GM12878 (cell line): ENCODE results near the gene UBALD2. TPM values are rescaled to one million over a fixed set of nuclear protein-coding genes. Genes with fewer than 3 reads are reported as not detected.

Experiments
- ATAC-seq: fragments of 200-7000 bp; cut with Tn5 transposase; 3 replicates; pipeline ENCODE4 v1.9.1; 2020; ENCODE audit warnings: mild to moderate bottlenecking, moderate library complexity
- BruUV-seq: library from RNA; stranded (reverse); fragments of 400-500 nt; replicated peaks from 2 replicates; lab custom pipeline; 2021; lab: Mats Ljungman, UMichigan
- CTCF ChIA-PET: fragments of 300-600 bp; sonication (Branson Sonifier 250); formaldehyde crosslinking; extraction: SDS; loops from one replicate; lab custom pipeline; 2021; ENCODE audit warnings: inconsistent platforms; lab: Yijun Ruan, JAX
- POLR2A ChIA-PET: fragments of 350-600 bp; formaldehyde crosslinking; extraction: SDS; loops from one replicate; lab custom pipeline; 2021; ENCODE audit warnings: inconsistent platforms; lab: Charles Lee
- RAD21 ChIA-PET: fragments of 300-600 bp; sonication (Branson Sonifier 250); formaldehyde crosslinking; loops from one replicate; lab custom pipeline; 2023; ENCODE audit warnings: antibody characterized with exemption; ENCODE audit not compliant: unreplicated experiment; lab: Charles Lee
- SMC1A ChIA-PET: fragments of 300-600 bp; sonication (Branson Sonifier 250); formaldehyde crosslinking; loops from one replicate; lab custom pipeline; 2023; ENCODE audit not compliant: unreplicated experiment, uncharacterized antibody; lab: Charles Lee
- DNase-seq: peaks from one replicate; pipeline ENCODE4 v3.0.0-alpha.2; 2011; ENCODE audit warnings: low read depth, low spot score
- FAIRE-seq: peaks from 3 replicates; lab custom pipeline; 2011; peaks lifted over from hg19 to GRCh38; lab: Jason Lieb, UNC
- H2AFZ ChIP-seq: 2 replicates; pipeline ENCODE4 v1.6.0; 2011; ENCODE audit warnings: low read depth, low read length, control low read depth; ENCODE audit not compliant: control insufficient read depth
- H3K27ac ChIP-seq: 2 replicates; pipeline ENCODE4 v1.5.1; 2011; ENCODE audit warnings: control low read depth; ENCODE audit not compliant: control insufficient read depth, insufficient read depth
- H3K27me3 ChIP-seq, 2 experiments: replicated peaks in 1 of 2; 2 replicates each; pipeline versions ENCODE4 v1.6.0 to v1.6.1; 2011; ENCODE audit warnings: low read length in 1 of 2; ENCODE audit not compliant: control insufficient read depth in 2 of 2, insufficient read depth in 2 of 2
- H3K36me3 ChIP-seq, 2 experiments: 2 replicates each; pipeline ENCODE4 v1.5.1; 2011; ENCODE audit warnings: low read length in 1 of 2; ENCODE audit not compliant: control insufficient read depth in 2 of 2, insufficient read depth in 2 of 2
- H3K4me1 ChIP-seq: 2 replicates; pipeline ENCODE4 v1.6.1; 2011; ENCODE audit warnings: mild to moderate bottlenecking, low read length, moderate library complexity, mixed read lengths; ENCODE audit not compliant: control insufficient read depth, insufficient read depth
- H3K4me2 ChIP-seq: 2 replicates; pipeline ENCODE4 v1.6.0; 2011; ENCODE audit warnings: control low read depth; ENCODE audit not compliant: control insufficient read depth, insufficient read depth
- H3K4me3 ChIP-seq: fragments of 200-600 bp; sonication (generic); 2 replicates; pipeline ENCODE4 v1.5.1; 2016
- H3K79me2 ChIP-seq: 2 replicates; pipeline ENCODE4 v1.6.0; 2011; ENCODE audit warnings: low read length; ENCODE audit not compliant: control insufficient read depth, insufficient read depth
- H3K9ac ChIP-seq: 2 replicates; pipeline ENCODE4 v1.8.0; 2011; ENCODE audit warnings: low read length, control low read depth, mixed read lengths; ENCODE audit not compliant: control insufficient read depth, insufficient read depth
- H3K9me3 ChIP-seq: replicated peaks from 3 replicates; pipeline ENCODE4 v1.5.1; 2011; ENCODE audit warnings: mild to moderate bottlenecking, low read length; ENCODE audit not compliant: control insufficient read depth, insufficient read depth
- H4K20me1 ChIP-seq: 2 replicates; pipeline ENCODE4 v1.6.0; 2011; ENCODE audit not compliant: control insufficient read depth, insufficient read depth
- EP300 ChIP-seq, 2 experiments: fragments of 150-350 bp in 1 of 2; IDR thresholded peaks; 2 replicates each; pipeline ENCODE4 v1.6.1; 2011 to 2012; ENCODE audit warnings: low read depth in 2 of 2, low read length in 2 of 2, borderline replicate concordance in 1 of 2, improper control_type of control experiment in 1 of 2, inconsistent platforms in 1 of 2; ENCODE audit not compliant: control insufficient read depth in 1 of 2
- ETV6 ChIP-seq, 2 experiments: fragments of 450-650 bp in 1 of 2; IDR thresholded peaks in 1 of 2; conservative IDR thresholded peaks in 1 of 2; 2 replicates each; pipeline ENCODE4 v1.6.1; 2014; ENCODE audit warnings: antibody characterized with exemption in 1 of 2, borderline replicate concordance in 1 of 2, low read depth in 1 of 2, mild to moderate bottlenecking in 1 of 2, moderate library complexity in 1 of 2
- FOXM1 ChIP-seq: IDR thresholded peaks from 2 replicates; pipeline ENCODE4 v1.6.1; 2012; ENCODE audit warnings: low read depth, mild to moderate bottlenecking, inconsistent platforms, low read length, moderate library complexity
- HDAC2 ChIP-seq: fragments of 200-600 bp; sonication (generic); IDR thresholded peaks from 2 replicates; pipeline ENCODE4 v1.6.1; 2017
- KDM1A ChIP-seq: fragments of 200-600 bp; sonication (generic); IDR thresholded peaks from 2 replicates; pipeline ENCODE4 v1.6.1; 2016; ENCODE audit warnings: borderline replicate concordance
- MYB ChIP-seq: fragments of 150-350 bp; IDR thresholded peaks from 2 replicates; pipeline ENCODE4 v1.6.1; 2014; ENCODE audit warnings: mild to moderate bottlenecking, low read depth, low read length, borderline replicate concordance
- MYC ChIP-seq: IDR thresholded peaks from 2 replicates; pipeline ENCODE4 v1.6.1; 2011; ENCODE audit warnings: mild to moderate bottlenecking, low read length, moderate library complexity, inconsistent platforms; ENCODE audit not compliant: insufficient read depth, insufficient replicate concordance, insufficient read length, severe bottlenecking
- NFIC ChIP-seq: IDR thresholded peaks from 2 replicates; pipeline ENCODE4 v1.6.1; 2012; ENCODE audit warnings: low read depth, mild to moderate bottlenecking, inconsistent platforms, low read length, moderate library complexity
- PML ChIP-seq: IDR thresholded peaks from 2 replicates; pipeline ENCODE4 v1.6.1; 2012; ENCODE audit warnings: low read length, inconsistent platforms
- SMARCA5 ChIP-seq: fragments of 450-650 bp; IDR thresholded peaks from 2 replicates; pipeline ENCODE4 v1.6.1; 2017; ENCODE audit warnings: mild to moderate bottlenecking
- STAT1 ChIP-seq: fragments of 450-650 bp; conservative IDR thresholded peaks from 2 replicates; pipeline ENCODE4 v1.6.1; 2014; ENCODE audit warnings: antibody characterized with exemption, mild to moderate bottlenecking
- TBL1XR1 ChIP-seq: IDR thresholded peaks from 2 replicates; pipeline ENCODE4 v1.6.1; 2012; ENCODE audit warnings: low read depth, low read length, improper control_type of control experiment
- WRNIP1 ChIP-seq: IDR thresholded peaks from 2 replicates; pipeline ENCODE4 v1.6.1; 2011; ENCODE audit warnings: low read depth, low read length, improper control_type of control experiment, borderline replicate concordance
- ZNF384 ChIP-seq: IDR thresholded peaks from 2 replicates; pipeline ENCODE4 v1.6.1; 2012; ENCODE audit warnings: low read depth, mild to moderate bottlenecking, low read length, improper control_type of control experiment, borderline replicate concordance
- ZNF622 ChIP-seq: fragments of 450-650 bp; IDR thresholded peaks from 2 replicates; pipeline ENCODE4 v1.6.1; 2017; ENCODE audit warnings: mild to moderate bottlenecking, inconsistent platforms
- ZSCAN29 ChIP-seq: fragments of 450-650 bp; IDR thresholded peaks from 2 replicates; pipeline ENCODE4 v1.6.1; 2017; ENCODE audit warnings: mild to moderate bottlenecking, moderate library complexity
- WGBS: methylation state at CpG from one replicate; pipeline ENCODE4 v1.1.6; 2016; ENCODE audit warnings: low lambda C conversion rate; ENCODE audit not compliant: insufficient replicate concordance, insufficient coverage; ENCODE audit errors: missing lambda C conversion rate; 5-methylcytosine and 5-hydroxymethylcytosine counted together
- in situ Hi-C: fragments of 300-500 bp; cut with MboI; formaldehyde crosslinking; loops from 9 replicates; pipeline ENCODE4 v1.14.3; 2018; ENCODE audit warnings: mixed read lengths
- intact Hi-C: fragments of 100-400 bp; cut with micrococcal nuclease; formaldehyde crosslinking; loops from one replicate; pipeline ENCODE4 v1.14.2; 2022; ENCODE audit not compliant: unreplicated experiment
- polyA plus RNA-seq, 11 experiments: library from polyadenylated mRNA; depleted of rRNA in 4 of 11; unstranded in 6 of 11; stranded (reverse) in 5 of 11; fragments of >200 nt; fragmentation: Nextera tagmentation in 4 of 11; fragmentation: Illumina TruSeq in 1 of 11; extraction: Ambion mirVana in 4 of 11; extraction: Trizol in 1 of 11; gene quantifications; 1 replicate in 1 of 11; 2 replicates in 10 of 11; pipeline versions ENCODE4 v1.2.1 to v1.2.3, GENCODE V29; 2011 to 2016; ENCODE audit warnings: inconsistent platforms in 2 of 11, missing spikeins in 2 of 11, low read depth in 1 of 11
- total RNA-seq, 4 experiments: library from RNA; depleted of rRNA in 3 of 4; stranded (reverse); fragments of >200 nt in 3 of 4; fragmentation: Illumina TruSeq in 1 of 4; extraction: Trizol in 1 of 4; gene quantifications; 2 replicates each; pipeline versions ENCODE4 v1.2.1 to v1.2.3, GENCODE V29; 2013 to 2021
- TF ChIP-seq, protein P1 (sequence below): IDR thresholded peaks from 2 replicates; pipeline ENCODE4 v1.6.1; 2012; ENCODE audit warnings: low read length, inconsistent platforms
- TF ChIP-seq, protein P2 (sequence below): fragments of 450-650 bp; IDR thresholded peaks from 2 replicates; pipeline ENCODE4 v1.6.1; 2017; ENCODE audit warnings: mild to moderate bottlenecking, low read depth, inconsistent platforms; ENCODE audit not compliant: poor library complexity, severe bottlenecking

The UBALD2 gene
- total and polyA plus RNA-seq, 10 of the 15 experiments (the other 5 are each of a cell fraction or from before 2014, with no cell fraction given) = 2.8 to 165 (median 20.6) TPM

DNA sequence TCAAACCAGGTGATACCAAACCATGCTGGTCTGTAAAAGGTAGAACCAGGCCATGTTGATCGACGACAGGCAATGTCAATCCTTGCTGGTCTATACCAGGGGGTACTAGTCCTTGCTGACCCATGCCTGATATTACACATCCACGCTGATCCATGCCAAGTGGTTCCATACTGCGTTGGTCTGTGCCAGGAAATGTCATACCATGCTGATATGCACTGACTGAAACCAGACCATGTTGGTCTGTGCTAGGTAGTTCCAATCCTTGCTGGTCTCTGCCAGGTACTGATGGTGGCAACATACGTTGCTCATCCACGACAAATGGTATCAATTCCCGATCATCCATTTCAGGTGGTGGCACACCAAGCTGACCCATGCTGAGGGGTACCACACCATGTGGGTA lies 28.0 kb downstream of the UBALD2 start:
- ATAC-seq (no peak), DNase-seq (no peak), FAIRE-seq (peak; percentile 59)
- Histone ChIP-seq H3K9ac (no peak overlapping the region), H3K9me3 (no peaks in the 10 kb centered on the region), H3K27ac (no peak overlapping the region), H3K79me2 (no peaks in the 10 kb centered on the region), H3K4me2 (no peak overlapping the region), H3K36me3 (no peaks in the 10 kb centered on the region), H2AFZ (no peak overlapping the region), H4K20me1 (no peaks in the 10 kb centered on the region), H3K27me3 (no peaks in the 10 kb centered on the region), H3K4me1 (no peaks in the 10 kb centered on the region), H3K4me3 (no peak overlapping the region)
- 64% methylated on average over 7 of the region's 7 CpGs for WGBS
- ChIA-PET RAD21 (no interaction called here), SMC1A (no interaction called here), CTCF (interaction anchor here (1.3 to 2.4 kb wide), 3 partner anchors 13 to 174 kb away, joined by 4 to 7 read pairs (median 5); no protein-coding TSS in a partner anchor), POLR2A (no interaction called here)
- in situ Hi-C loops = loop anchor here (5.0 kb wide), 2 partner anchors 281 to 366 kb away; no protein-coding TSS in a partner anchor
- BruUV-seq = no TSS peak
- no peak for TF ChIP-seq HDAC2
- no peak for TF ChIP-seq PML
- no peak for TF ChIP-seq EP300 (IDR thresholded peaks at IDR 0.05; ENCODE audit: borderline replicate concordance in 1 of 2, control insufficient read depth in 1 of 2, low read depth in 2 of 2, low read length in 2 of 2)
- TF ChIP-seq, protein P1, sequence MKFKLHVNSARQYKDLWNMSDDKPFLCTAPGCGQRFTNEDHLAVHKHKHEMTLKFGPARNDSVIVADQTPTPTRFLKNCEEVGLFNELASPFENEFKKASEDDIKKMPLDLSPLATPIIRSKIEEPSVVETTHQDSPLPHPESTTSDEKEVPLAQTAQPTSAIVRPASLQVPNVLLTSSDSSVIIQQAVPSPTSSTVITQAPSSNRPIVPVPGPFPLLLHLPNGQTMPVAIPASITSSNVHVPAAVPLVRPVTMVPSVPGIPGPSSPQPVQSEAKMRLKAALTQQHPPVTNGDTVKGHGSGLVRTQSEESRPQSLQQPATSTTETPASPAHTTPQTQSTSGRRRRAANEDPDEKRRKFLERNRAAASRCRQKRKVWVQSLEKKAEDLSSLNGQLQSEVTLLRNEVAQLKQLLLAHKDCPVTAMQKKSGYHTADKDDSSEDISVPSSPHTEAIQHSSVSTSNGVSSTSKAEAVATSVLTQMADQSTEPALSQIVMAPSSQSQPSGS = no peak
- TF ChIP-seq FOXM1 = no peak
- TF ChIP-seq WRNIP1 = no peak
- no peak for TF ChIP-seq NFIC
- TF ChIP-seq, protein P2, sequence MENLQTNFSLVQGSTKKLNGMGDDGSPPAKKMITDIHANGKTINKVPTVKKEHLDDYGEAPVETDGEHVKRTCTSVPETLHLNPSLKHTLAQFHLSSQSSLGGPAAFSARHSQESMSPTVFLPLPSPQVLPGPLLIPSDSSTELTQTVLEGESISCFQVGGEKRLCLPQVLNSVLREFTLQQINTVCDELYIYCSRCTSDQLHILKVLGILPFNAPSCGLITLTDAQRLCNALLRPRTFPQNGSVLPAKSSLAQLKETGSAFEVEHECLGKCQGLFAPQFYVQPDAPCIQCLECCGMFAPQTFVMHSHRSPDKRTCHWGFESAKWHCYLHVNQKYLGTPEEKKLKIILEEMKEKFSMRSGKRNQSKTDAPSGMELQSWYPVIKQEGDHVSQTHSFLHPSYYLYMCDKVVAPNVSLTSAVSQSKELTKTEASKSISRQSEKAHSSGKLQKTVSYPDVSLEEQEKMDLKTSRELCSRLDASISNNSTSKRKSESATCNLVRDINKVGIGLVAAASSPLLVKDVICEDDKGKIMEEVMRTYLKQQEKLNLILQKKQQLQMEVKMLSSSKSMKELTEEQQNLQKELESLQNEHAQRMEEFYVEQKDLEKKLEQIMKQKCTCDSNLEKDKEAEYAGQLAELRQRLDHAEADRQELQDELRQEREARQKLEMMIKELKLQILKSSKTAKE = no peak
- no peak for TF ChIP-seq ETV6 (conservative IDR thresholded peaks at IDR 0.05 in 1 of 2, IDR thresholded peaks at IDR 0.05 in 1 of 2; ENCODE audit: borderline replicate concordance in 1 of 2, low read depth in 1 of 2)
- no peak for TF ChIP-seq KDM1A
- no peak for TF ChIP-seq ZSCAN29
- no peak for TF ChIP-seq TBL1XR1
- no peak for TF ChIP-seq SMARCA5
- TF ChIP-seq MYB = no peak
- TF ChIP-seq ZNF622 = no peak
- no peak for TF ChIP-seq ZNF384
- TF ChIP-seq MYC = no peak
- no peak for TF ChIP-seq STAT1
- intact Hi-C loops = no loop called here
